Skeletal muscle satellite cell (primary cell): ENCODE results near the gene GMDS.

ENCODE experiments used
- H3K27me3 ChIP-seq: 2 replicates; pipeline ENCODE4 v1.7.0; 2013; ENCODE audit warnings: low read length; ENCODE audit not compliant: control insufficient read depth, insufficient read depth
- H3K36me3 ChIP-seq: 2 replicates; pipeline ENCODE4 v1.7.0; 2013; ENCODE audit warnings: mild to moderate bottlenecking, control low read depth, low read length; ENCODE audit not compliant: insufficient read depth
- H3K4me1 ChIP-seq: 2 replicates; pipeline ENCODE4 v1.7.0; 2013; ENCODE audit warnings: low read length; ENCODE audit not compliant: control insufficient read depth, insufficient read depth
- H3K4me2 ChIP-seq: 2 replicates; pipeline ENCODE4 v1.7.0; 2013; ENCODE audit warnings: mild to moderate bottlenecking, low read length
- H3K4me3 ChIP-seq: 2 replicates; pipeline ENCODE4 v1.7.0; 2013; ENCODE audit warnings: low read length
- H3K9ac ChIP-seq: 2 replicates; pipeline ENCODE4 v1.7.0; 2013; ENCODE audit warnings: mild to moderate bottlenecking, low read depth, low read length, moderate library complexity
- H3K9me3 ChIP-seq: replicated peaks from 2 replicates; pipeline ENCODE4 v1.7.0; 2013; ENCODE audit warnings: mild to moderate bottlenecking, control low read depth, low read length

Gene GMDS

DNA sequence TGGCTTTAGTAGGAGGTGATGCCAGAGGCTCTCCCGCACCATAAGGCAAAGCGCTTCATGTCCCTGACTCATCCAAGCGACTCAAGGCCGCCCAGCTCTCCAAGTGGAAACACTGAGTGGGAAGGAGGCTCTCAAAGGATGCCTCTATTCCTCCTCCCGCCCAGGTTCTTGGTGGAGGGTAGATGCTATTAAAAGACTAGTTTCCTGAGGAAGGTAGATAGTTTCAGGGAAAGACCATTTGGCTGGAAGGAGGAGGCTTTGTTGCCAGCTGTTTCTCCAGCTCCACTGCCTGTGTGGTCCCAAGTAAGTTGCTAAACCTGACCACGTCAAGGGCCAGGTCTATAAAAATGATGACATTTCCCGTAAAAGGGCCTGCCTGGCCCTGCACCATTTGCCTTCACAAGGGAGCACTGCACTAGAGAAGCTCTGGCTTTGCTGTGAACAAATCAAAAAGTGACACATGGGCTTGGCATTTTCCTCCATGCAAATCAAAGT, 48.2 kb downstream of the GMDS start:
- H3K27me3 ChIP-seq, result no peaks in the 10 kb centered on the region
- no peaks in the 10 kb centered on the region for H3K4me1 ChIP-seq
- no peak overlapping the region for H3K4me2 ChIP-seq
- H3K36me3 ChIP-seq, result no peaks in the 10 kb centered on the region
- H3K9ac ChIP-seq, result no peak overlapping the region
- no peaks in the 10 kb centered on the region for H3K9me3 ChIP-seq
- no peak overlapping the region for H3K4me3 ChIP-seq

DNA sequence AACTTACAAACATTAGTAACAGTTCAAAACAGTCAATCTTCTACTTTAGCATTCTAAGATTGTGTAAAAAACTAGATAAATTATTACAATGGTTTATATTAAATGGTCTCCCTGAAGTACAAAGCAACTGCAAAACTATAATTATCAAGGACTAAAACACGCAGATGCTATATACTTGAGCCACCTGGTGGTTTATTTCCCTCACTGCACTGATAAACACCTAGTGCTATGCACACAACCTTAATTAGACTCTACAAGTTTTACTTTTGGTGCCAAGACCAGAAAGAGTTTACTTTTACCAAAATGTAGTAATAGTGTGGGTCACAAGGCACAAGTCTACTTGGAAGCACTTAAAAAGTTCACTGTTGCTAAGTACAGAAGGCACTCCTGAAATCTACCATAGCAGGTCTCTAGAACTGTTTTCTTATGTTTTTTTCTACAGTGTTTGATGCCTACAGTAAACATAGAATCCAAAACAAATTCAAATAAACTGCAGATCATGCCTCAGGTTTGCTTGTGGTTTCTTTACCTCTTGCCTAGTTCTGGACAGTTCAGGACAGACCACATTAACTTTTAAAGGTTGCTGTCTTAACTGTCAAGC, 49.2 kb downstream of the GMDS start:
- Histone ChIP-seq H3K9me3 (no peaks in the 10 kb centered on the region), H3K36me3 (no peaks in the 10 kb centered on the region), H3K4me1 (no peaks in the 10 kb centered on the region), H3K27me3 (no peaks in the 10 kb centered on the region), H3K9ac (no peak overlapping the region), H3K4me2 (no peak overlapping the region), H3K4me3 (no peak overlapping the region)

DNA sequence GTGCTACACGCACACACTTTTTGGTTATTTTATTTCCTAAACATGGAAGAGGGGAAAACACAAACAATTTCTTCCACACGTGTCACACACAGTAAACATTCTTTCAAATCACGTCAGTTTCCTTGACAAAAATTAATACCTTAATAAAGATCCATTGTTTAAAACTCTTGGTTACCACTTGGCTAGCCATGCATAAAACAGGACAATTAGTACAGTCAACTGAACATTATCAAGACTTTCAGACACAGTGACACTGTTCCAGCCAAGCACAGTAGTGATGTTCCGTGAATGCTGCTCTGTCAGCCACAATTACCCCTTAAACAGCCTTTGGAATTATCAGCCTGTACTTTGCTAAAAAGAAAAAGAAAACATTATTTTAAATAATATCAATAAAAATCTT, 50.8 kb downstream of the GMDS start:
- Histone ChIP-seq H3K4me2 (no peak overlapping the region), H3K9me3 (no peaks in the 10 kb centered on the region), H3K4me1 (no peaks in the 10 kb centered on the region), H3K27me3 (no peaks in the 10 kb centered on the region), H3K9ac (no peak overlapping the region), H3K4me3 (no peak overlapping the region), H3K36me3 (no peaks in the 10 kb centered on the region)

DNA sequence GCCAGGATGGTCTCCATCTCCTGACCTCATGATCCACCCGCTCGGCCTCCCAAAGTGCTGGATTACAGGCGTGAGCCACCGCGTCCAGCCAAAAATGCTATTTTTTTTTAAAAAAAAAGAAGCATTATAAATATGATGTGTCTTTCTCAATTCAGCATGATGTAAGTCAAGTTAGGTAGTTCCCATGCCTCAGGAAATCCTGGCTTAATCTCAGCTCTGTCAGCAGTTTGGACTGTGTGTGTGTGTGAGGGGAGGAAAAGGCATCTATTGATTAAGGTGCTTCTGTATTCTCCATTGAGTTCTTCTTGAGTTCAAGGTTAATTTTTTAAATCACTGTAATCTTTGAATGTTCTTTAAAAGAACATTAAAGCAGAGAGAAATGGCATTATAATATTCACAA, 51.5 kb downstream of the GMDS start:
- Histone ChIP-seq H3K4me3 (no peak overlapping the region), H3K36me3 (no peaks in the 10 kb centered on the region), H3K4me2 (no peak overlapping the region), H3K4me1 (no peaks in the 10 kb centered on the region), H3K9ac (no peak overlapping the region), H3K9me3 (no peaks in the 10 kb centered on the region), H3K27me3 (no peaks in the 10 kb centered on the region)

DNA sequence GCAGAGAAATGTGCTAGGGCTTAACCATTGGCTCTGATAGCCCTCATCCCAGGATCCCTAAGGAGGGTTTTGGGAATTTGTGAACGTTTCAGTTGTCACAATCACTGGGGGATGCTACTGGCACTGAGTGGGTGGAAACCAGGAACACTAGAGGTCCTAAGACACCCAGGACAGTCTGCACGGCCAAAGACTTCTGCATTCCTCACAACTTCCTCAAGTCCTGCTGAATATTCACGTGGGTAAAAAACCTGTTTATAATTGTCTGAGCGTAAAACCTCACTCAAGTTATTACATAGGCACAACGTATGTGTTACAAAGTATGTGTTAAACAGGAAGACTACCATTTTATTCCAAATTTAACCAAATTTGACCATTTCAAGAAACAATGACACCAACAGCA, 52.4 kb downstream of the GMDS start:
- Histone ChIP-seq H3K4me1 (no peaks in the 10 kb centered on the region), H3K27me3 (no peaks in the 10 kb centered on the region), H3K4me3 (no peak overlapping the region), H3K36me3 (no peaks in the 10 kb centered on the region), H3K9ac (no peak overlapping the region), H3K4me2 (no peak overlapping the region), H3K9me3 (no peaks in the 10 kb centered on the region)

DNA sequence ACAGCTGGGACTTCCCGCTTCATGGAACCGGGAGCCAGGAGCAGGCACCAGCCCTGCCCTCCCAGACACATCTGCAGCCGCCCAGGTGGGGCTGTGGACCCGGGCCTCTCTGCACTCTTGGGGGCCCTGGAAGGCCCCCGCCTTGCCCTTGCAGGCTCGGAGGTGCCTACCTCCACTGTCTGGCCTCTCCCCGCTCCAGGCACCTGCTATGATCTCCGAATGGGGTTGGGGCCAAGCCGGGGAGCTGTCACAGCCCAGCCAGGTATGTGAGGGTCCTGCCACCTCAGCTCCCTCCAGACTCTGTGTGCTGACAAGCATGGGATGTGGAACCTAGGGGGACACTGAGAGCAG, 54.0 kb downstream of the GMDS start:
- H3K4me1 ChIP-seq, result no peaks in the 10 kb centered on the region
- H3K4me2 ChIP-seq, result no peak overlapping the region
- H3K9ac ChIP-seq, result no peak overlapping the region
- H3K27me3 ChIP-seq, result no peaks in the 10 kb centered on the region
- H3K36me3 ChIP-seq, result no peaks in the 10 kb centered on the region
- H3K9me3 ChIP-seq, result no peaks in the 10 kb centered on the region
- no peak overlapping the region for H3K4me3 ChIP-seq

DNA sequence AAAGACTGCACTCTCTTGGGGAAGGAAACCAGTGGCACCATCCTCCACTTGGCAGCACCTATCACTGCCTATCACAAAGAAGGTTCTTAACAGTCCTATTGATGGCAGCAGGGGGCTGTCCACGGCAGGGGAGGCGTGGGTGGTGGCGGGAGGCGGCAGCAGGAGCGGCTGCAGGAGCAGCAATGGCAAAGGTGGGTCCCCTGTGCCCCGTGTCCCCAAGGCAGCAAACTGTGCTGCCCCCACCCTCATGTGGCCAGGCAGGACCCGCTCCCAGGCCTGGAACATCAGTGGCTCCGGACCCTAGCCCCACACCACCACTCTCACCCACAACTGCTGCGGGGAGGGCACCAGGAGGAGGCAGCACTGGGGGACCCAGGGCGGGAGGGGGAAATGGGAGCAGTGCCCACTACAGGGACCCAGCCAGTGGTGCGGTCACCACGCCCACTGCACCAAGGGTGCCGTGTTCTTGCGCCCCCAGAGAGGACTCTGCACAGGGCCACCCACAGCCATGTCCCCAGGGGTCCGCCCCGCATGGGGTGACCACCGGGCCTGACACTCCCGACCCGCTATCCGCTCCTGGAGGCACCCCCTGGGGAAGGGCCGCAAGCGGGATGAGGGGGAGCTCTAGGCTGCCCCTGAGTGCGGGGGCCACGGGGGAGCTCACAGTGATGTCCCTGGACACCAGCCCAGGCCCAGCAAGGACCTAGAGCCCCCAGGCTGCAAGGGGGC, 54.6 kb downstream of the GMDS start:
- Histone ChIP-seq H3K4me2 (no peak overlapping the region), H3K9ac (no peak overlapping the region), H3K4me1 (no peaks in the 10 kb centered on the region), H3K9me3 (no peaks in the 10 kb centered on the region), H3K4me3 (no peak overlapping the region), H3K36me3 (no peaks in the 10 kb centered on the region), H3K27me3 (no peaks in the 10 kb centered on the region)

DNA sequence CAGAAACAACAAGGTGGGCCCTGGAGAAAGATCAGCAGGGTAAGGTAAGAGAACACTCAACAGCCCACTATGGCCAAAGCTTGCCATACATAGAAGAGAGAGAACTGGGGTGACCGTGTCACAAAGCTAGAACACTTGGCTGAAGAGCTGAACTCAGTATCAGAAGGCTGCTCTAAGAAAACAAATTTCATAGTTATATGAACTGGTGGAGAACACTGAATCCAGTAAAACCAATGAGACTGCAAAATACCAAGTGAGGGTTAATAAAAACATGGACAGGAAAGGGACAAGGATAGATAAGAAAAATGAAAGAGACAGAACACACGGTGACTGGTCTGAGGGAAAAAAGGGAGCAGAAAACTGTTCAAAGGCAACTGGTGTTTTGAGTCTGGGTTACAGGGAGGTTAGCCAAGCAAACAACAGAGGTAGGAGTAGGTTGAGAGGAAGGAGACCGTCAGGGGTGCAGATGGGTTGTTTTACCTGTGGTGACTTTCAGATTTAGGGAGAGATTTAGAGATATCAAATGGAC, 56.5 kb downstream of the GMDS start:
- no peak overlapping the region for H3K4me3 ChIP-seq
- H3K4me1 ChIP-seq, result no peaks in the 10 kb centered on the region
- no peaks in the 10 kb centered on the region for H3K27me3 ChIP-seq
- H3K36me3 ChIP-seq, result no peaks in the 10 kb centered on the region
- no peak overlapping the region for H3K9ac ChIP-seq
- no peaks in the 10 kb centered on the region for H3K9me3 ChIP-seq
- no peak overlapping the region for H3K4me2 ChIP-seq

DNA sequence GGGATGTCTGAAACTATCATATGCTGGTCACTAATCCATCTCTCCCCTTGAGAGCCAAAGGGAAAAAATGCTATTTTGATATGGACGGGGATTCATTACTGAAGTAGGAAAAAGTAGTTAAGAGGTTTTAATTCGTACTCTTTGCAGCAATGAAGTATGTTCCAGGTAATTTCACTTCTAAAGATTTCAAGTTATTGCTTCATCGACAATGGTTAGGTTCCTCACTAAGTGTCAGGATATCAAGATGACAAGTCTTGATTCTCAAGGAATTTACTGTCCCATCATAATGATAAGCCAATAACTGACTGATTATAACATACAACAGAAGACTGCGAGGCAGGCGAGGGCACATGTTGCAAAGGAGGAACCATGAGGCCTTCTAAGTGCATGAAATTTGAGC, 57.0 kb downstream of the GMDS start:
- H3K9me3 ChIP-seq, result no peaks in the 10 kb centered on the region

DNA sequence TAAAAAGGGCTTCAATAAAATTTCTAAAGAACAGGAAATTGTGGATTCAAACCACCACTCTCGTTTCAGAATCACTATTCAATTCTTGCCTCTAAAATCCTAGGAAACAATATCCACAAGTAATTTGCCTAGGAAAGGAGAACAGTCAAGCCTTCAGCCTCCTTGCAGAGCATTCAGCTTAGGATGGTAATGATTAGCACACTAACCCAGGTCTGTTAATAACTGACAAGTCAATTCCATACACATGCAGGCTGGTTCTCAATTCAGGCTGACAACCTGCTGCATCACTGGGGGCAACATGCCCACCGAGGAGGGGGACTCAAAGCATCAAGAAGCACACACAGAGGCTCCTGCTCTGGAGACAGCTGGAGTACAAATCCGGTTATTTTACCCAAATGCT, 57.6 kb downstream of the GMDS start:
- Histone ChIP-seq H3K4me2 (no peak overlapping the region), H3K36me3 (no peaks in the 10 kb centered on the region), H3K27me3 (no peaks in the 10 kb centered on the region), H3K4me3 (no peak overlapping the region), H3K4me1 (no peaks in the 10 kb centered on the region), H3K9ac (no peak overlapping the region), H3K9me3 (no peaks in the 10 kb centered on the region)

More for the DNA sequence above, 57.0 kb downstream of the GMDS start:
- H3K36me3 ChIP-seq, result no peaks in the 10 kb centered on the region
- no peak overlapping the region for H3K4me2 ChIP-seq
- H3K4me3 ChIP-seq, result no peak overlapping the region
- H3K4me1 ChIP-seq, result no peaks in the 10 kb centered on the region
- H3K9ac ChIP-seq, result no peak overlapping the region
- H3K27me3 ChIP-seq, result no peaks in the 10 kb centered on the region

DNA sequence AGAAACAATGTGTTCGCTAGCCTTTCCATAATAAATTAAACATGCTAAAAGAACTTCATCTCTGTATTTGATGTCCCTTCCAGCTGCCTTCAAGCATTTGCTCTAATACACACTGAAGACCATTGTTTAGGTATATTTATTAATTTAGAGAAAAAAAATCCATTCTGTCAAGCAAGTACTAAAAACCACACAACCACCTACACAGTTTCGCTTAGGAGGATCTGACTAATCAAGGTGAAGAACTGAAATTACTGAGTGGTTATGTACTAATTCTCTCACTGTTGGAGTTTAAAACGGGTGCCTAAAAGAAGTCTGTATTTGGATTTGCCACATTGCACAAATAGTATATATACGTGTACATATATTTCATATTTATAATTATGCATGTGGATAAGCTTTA, 58.9 kb downstream of the GMDS start:
- Histone ChIP-seq H3K9me3 (no peaks in the 10 kb centered on the region), H3K4me2 (no peak overlapping the region), H3K27me3 (no peaks in the 10 kb centered on the region), H3K4me3 (no peak overlapping the region), H3K9ac (no peak overlapping the region), H3K4me1 (no peaks in the 10 kb centered on the region), H3K36me3 (no peaks in the 10 kb centered on the region)

DNA sequence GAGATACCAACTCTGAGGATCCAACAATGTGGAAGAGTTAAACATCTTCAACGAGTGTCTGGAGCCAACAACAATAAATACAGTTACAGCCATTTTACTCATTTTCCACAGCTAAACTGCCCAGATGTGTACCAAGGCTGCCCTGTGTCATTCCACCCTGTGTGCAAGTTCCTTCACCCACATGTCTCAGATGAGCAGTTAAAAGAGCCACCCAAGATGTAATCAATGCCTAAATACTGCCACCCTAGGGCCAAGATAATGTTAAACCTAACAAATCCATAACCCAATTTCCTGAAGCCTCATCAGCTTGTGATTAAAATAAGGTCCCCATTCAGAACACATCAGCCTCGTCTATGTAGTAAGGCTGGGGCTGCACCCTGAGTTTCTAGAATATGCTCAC, 59.9 kb downstream of the GMDS start:
- Histone ChIP-seq H3K9me3 (no peaks in the 10 kb centered on the region), H3K27me3 (no peaks in the 10 kb centered on the region), H3K4me3 (no peak overlapping the region), H3K36me3 (no peaks in the 10 kb centered on the region), H3K4me2 (no peak overlapping the region), H3K9ac (no peak overlapping the region), H3K4me1 (no peaks in the 10 kb centered on the region)
